Measurements from ENCODE around the gene GPR15LG. TPM values are rescaled to one million over a fixed set of nuclear protein-coding genes. Genes with fewer than 3 reads are reported as not detected.
"Not testable (repeated sequence)": the region's sequence is repeated elsewhere in the genome, so short reads cannot be mapped to it uniquely, and the experiment has no call there.

GPR15LG gene
- polyA plus RNA-seq, 1 experiment: not detected

DNA sequence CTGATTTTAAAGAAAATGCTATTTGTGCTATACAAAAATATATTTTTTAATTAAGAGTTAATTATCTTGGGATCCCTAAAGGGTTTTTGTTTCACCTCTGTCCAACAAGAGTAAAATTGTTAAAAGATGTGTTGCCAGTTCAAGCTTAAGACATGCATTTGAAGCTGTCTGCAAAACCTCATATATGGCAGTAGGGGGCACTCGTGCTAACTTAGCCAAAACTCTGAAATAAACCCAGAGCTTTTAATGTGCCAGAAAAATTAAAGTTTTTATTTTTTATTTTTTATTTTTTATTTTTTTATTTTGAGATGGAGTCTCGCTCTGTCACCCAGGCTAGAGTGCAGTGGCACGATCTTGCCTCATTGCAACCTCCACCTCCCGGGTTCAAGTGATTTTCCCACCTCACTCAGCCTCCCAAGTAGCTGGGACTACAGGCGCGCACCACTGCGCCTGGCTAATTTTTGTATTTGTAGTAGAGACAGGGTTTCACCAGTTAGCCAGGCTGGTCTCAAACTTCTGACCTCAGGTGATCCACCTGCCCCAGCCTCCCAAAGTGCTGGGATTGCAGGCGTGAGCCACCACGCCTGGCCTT, 25.5 kb upstream of the GPR15LG start:
- H3K27me3 ChIP-seq (ENCODE audit: control insufficient read depth, insufficient read depth, low read length); POLR2A ChIA-PET; DNase-seq (ENCODE audit: low read depth); H3K4me3 ChIP-seq (ENCODE audit: low read depth, low read length): not testable (repeated sequence)
- TF ChIP-seq, protein P1, sequence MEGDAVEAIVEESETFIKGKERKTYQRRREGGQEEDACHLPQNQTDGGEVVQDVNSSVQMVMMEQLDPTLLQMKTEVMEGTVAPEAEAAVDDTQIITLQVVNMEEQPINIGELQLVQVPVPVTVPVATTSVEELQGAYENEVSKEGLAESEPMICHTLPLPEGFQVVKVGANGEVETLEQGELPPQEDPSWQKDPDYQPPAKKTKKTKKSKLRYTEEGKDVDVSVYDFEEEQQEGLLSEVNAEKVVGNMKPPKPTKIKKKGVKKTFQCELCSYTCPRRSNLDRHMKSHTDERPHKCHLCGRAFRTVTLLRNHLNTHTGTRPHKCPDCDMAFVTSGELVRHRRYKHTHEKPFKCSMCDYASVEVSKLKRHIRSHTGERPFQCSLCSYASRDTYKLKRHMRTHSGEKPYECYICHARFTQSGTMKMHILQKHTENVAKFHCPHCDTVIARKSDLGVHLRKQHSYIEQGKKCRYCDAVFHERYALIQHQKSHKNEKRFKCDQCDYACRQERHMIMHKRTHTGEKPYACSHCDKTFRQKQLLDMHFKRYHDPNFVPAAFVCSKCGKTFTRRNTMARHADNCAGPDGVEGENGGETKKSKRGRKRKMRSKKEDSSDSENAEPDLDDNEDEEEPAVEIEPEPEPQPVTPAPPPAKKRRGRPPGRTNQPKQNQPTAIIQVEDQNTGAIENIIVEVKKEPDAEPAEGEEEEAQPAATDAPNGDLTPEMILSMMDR (IDR thresholded peaks at IDR 0.05; ENCODE audit: insufficient read depth, low read depth, low read length): peak; percentile 72
- CTCF ChIA-PET: interaction anchor here (0.6 to 3.5 kb wide), 6 partner anchors 8 to 64 kb away, joined by 3 to 21 read pairs (median 6); partner anchors contain the start of gene GHITM
- H3K36me3 ChIP-seq (ENCODE audit: control insufficient read depth, insufficient read depth, low read length): peaks cover 12% of the 10 kb centered on the region

DNA sequence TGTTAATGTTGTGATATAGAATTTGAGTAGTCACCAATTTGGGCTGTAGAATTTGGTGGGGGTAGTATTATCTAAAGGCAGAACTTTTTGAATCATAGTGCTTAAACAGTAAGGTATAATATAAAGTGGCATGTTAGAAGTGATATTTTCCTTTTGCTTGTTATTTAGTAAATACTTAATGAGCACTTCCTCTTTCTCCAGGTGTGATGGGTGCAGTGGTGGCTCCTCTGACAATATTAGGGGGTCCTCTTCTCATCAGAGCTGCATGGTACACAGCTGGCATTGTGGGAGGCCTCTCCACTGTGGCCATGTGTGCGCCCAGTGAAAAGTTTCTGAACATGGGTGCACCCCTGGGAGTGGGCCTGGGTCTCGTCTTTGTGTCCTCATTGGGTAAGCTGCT, 23.7 kb upstream of the GPR15LG start:
- CTCF ChIA-PET: interaction anchor here (3.5 kb wide), 1 partner anchor 10 kb away, joined by 21 read pairs; the partner anchor contains the start of gene GHITM
- no peaks in the 10 kb centered on the region for H3K27me3 ChIP-seq (ENCODE audit: control insufficient read depth, insufficient read depth, low read length)
- POLR2A ChIA-PET: no interaction called here
- no peak for DNase-seq (ENCODE audit: low read depth)
- peaks cover 12% of the 10 kb centered on the region for H3K36me3 ChIP-seq (ENCODE audit: control insufficient read depth, insufficient read depth, low read length)
- TF ChIP-seq, protein P1 (IDR thresholded peaks at IDR 0.05; ENCODE audit: insufficient read depth, low read depth, low read length): no peak
- no peak overlapping the region for H3K4me3 ChIP-seq (ENCODE audit: low read depth, low read length)

DNA sequence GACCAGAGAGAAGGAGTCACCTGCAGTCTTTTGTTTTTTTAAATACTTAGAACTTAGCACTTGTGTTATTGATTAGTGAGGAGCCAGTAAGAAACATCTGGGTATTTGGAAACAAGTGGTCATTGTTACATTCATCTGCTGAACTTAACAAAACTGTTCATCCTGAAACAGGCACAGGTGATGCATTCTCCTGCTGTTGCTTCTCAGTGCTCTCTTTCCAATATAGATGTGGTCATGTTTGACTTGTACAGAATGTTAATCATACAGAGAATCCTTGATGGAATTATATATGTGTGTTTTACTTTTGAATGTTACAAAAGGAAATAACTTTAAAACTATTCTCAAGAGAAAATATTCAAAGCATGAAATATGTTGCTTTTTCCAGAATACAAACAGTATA, 20.8 kb upstream of the GPR15LG start:
- Histone ChIP-seq H3K27me3 (ENCODE audit: control insufficient read depth, insufficient read depth, low read length) (no peaks in the 10 kb centered on the region), H3K36me3 (ENCODE audit: control insufficient read depth, insufficient read depth, low read length) (peaks cover 8% of the 10 kb centered on the region), H3K4me3 (ENCODE audit: low read depth, low read length) (no peak overlapping the region)
- POLR2A ChIA-PET: no interaction called here
- no peak for DNase-seq (ENCODE audit: low read depth)
- CTCF ChIA-PET: no interaction called here
- TF ChIP-seq, protein P1 (IDR thresholded peaks at IDR 0.05; ENCODE audit: insufficient read depth, low read depth, low read length): no peak

DNA sequence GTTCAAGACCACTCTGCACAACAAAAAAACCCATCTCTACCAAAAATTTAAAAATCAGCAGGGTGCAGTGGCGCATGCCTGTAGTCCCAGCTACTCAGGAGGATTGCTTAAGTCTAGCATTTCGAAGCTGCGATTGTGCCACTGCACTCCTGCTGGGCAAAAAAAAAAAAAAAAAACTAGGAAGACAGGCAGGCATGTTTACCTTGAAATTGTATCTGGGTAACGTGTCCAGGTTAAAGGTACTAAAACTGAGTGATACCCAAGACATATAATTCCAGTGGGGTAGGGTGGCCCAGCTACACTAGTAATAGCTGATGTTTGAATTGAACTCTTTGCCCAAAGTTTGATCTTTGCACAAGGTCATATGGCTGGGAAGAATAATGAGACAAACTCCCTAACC, 18.1 kb upstream of the GPR15LG start:
- ChIA-PET CTCF (interaction anchor here (0.6 to 2.6 kb wide), 2 partner anchors 8 to 59 kb away, joined by 3 to 12 read pairs; no protein-coding TSS in a partner anchor), POLR2A (no interaction called here)
- no peak for DNase-seq (ENCODE audit: low read depth)
- Histone ChIP-seq H3K4me3 (ENCODE audit: low read depth, low read length) (no peak overlapping the region), H3K27me3 (ENCODE audit: control insufficient read depth, insufficient read depth, low read length) (no peaks in the 10 kb centered on the region), H3K36me3 (ENCODE audit: control insufficient read depth, insufficient read depth, low read length) (peaks cover 2% of the 10 kb centered on the region)
- TF ChIP-seq, protein P1 (IDR thresholded peaks at IDR 0.05; ENCODE audit: insufficient read depth, low read depth, low read length): no peak

DNA sequence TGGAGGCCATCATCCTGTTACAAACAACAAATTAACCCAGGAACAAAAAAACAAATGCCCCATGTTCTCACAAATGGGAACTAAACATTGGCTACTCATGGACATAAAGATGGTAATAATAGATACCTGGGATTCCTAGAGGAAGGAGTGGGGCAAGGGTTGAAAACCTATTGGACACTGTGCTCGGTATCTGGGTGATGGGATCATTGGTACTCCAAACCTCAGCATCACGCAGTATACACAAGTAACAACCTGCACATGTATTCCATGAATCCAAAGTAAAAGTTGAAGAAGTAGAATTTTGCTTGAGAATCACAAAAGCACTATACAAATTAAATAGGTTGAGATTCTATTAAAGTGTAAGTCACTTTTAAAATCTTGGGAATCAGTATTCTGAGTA, 17.6 kb upstream of the GPR15LG start:
- POLR2A ChIA-PET: no interaction called here
- no peak for DNase-seq (ENCODE audit: low read depth)
- CTCF ChIA-PET: interaction anchor here (0.6 to 2.6 kb wide), 2 partner anchors 8 to 60 kb away, joined by 3 to 12 read pairs; no protein-coding TSS in a partner anchor
- H3K4me3 ChIP-seq (ENCODE audit: low read depth, low read length): no peak overlapping the region
- H3K27me3 ChIP-seq (ENCODE audit: control insufficient read depth, insufficient read depth, low read length): no peaks in the 10 kb centered on the region
- peaks cover 2% of the 10 kb centered on the region for H3K36me3 ChIP-seq (ENCODE audit: control insufficient read depth, insufficient read depth, low read length)
- TF ChIP-seq, protein P1 (IDR thresholded peaks at IDR 0.05; ENCODE audit: insufficient read depth, low read depth, low read length): no peak
